ENCODE data around the gene CYB5RL.

Gene CYB5RL

GRCh38 chr1:54221867-54222484, 22.1 kb upstream of the CYB5RL start:
- in situ Hi-C loops (cut with HindIII; ENCODE audit: low sequenced_read_pairs) = no loop called here
- TF ChIP-seq CTCF (IDR thresholded peaks at IDR 0.05; ENCODE audit: low read depth, low read length, missing control alignments) = no peak
- H3K4me3 ChIP-seq (ENCODE audit: low read depth, low read length) = no peak overlapping the region
- DNase-seq (ENCODE audit: low read depth) = no peak

GRCh38 chr1:54221113-54221834, 21.4 kb upstream of the CYB5RL start:
- in situ Hi-C loops (cut with HindIII; ENCODE audit: low sequenced_read_pairs) = no loop called here
- no peak for DNase-seq (ENCODE audit: low read depth)
- TF ChIP-seq CTCF (IDR thresholded peaks at IDR 0.05; ENCODE audit: low read depth, low read length, missing control alignments) = no peak
- no peak overlapping the region for H3K4me3 ChIP-seq (ENCODE audit: low read depth, low read length)

GRCh38 chr1:54220004-54220811, 20.4 kb upstream of the CYB5RL start:
- in situ Hi-C loops (cut with HindIII; ENCODE audit: low sequenced_read_pairs) = no loop called here
- TF ChIP-seq CTCF (IDR thresholded peaks at IDR 0.05; ENCODE audit: low read depth, low read length, missing control alignments) = no peak
- H3K4me3 ChIP-seq (ENCODE audit: low read depth, low read length) = no peak overlapping the region
- DNase-seq (ENCODE audit: low read depth) = no peak

GRCh38 chr1:54219688-54220003, 19.8 kb upstream of the CYB5RL start:
- no peak overlapping the region for H3K4me3 ChIP-seq (ENCODE audit: low read depth, low read length)
- in situ Hi-C loops (cut with HindIII; ENCODE audit: low sequenced_read_pairs) = no loop called here
- DNase-seq (ENCODE audit: low read depth) = no peak
- TF ChIP-seq CTCF (IDR thresholded peaks at IDR 0.05; ENCODE audit: low read depth, low read length, missing control alignments) = no peak

GRCh38 chr1:54218883-54219687, 19.3 kb upstream of the CYB5RL start:
- H3K4me3 ChIP-seq (ENCODE audit: low read depth, low read length) = no peak overlapping the region
- no peak for DNase-seq (ENCODE audit: low read depth)
- no peak for TF ChIP-seq CTCF (IDR thresholded peaks at IDR 0.05; ENCODE audit: low read depth, low read length, missing control alignments)
- in situ Hi-C loops (cut with HindIII; ENCODE audit: low sequenced_read_pairs) = no loop called here

GRCh38 chr1:54215523-54215922, 15.7 kb upstream of the CYB5RL start:
- DNase-seq (ENCODE audit: low read depth) = no peak
- TF ChIP-seq CTCF (IDR thresholded peaks at IDR 0.05; ENCODE audit: low read depth, low read length, missing control alignments) = no peak
- no peak overlapping the region for H3K4me3 ChIP-seq (ENCODE audit: low read depth, low read length)
- in situ Hi-C loops (cut with HindIII; ENCODE audit: low sequenced_read_pairs) = no loop called here
